K562 (cell line): ENCODE measurements around the gene BEST1. TPM values are rescaled to one million over a fixed set of nuclear protein-coding genes. Genes with fewer than 3 reads are reported as not detected.

Experiments
- ATAC-seq: fragments of 200-7000 bp; cut with Tn5 transposase; 3 replicates; pipeline ENCODE4 v1.9.1; 2020; ENCODE audit warnings: moderate library complexity
- BruUV-seq: library from RNA; stranded (reverse); fragments of 400-500 nt; replicated peaks from 2 replicates; lab custom pipeline; 2021; lab: Mats Ljungman, UMichigan
- CTCF ChIA-PET: fragments of 300-600 bp; formaldehyde crosslinking; extraction: SDS; loops from one replicate; lab custom pipeline; 2021; ENCODE audit warnings: low intra/inter-chr PET ratio; lab: Yijun Ruan, JAX
- POLR2A ChIA-PET: fragments of 300-600, 350-650 bp; sonication (Branson Sonifier 250); formaldehyde crosslinking; extraction: SDS; loops from one replicate; lab custom pipeline; 2021; ENCODE audit warnings: antibody characterized with exemption, inconsistent platforms; lab: Yijun Ruan, JAX
- DNase-seq, 4 experiments: peaks; one replicate each; pipeline versions ENCODE4 v3.0.0 to v3.0.0-alpha.2; 2011 to 2018; ENCODE audit warnings: low spot score in 3 of 4, mixed read lengths in 3 of 4; ENCODE audit errors: extremely low read depth in 1 of 4
- FAIRE-seq: peaks from 2 replicates; lab custom pipeline; 2011; peaks lifted over from hg19 to GRCh38; lab: Jason Lieb, UNC
- H2AFZ ChIP-seq: 2 replicates; pipeline ENCODE4 v1.6.0; 2011; ENCODE audit warnings: low read depth, low read length, control low read depth, inconsistent platforms
- H3K27ac ChIP-seq: fragments of 200-600 bp; 3 replicates; pipeline ENCODE4 v1.8.0; 2011; ENCODE audit warnings: low read depth, mild to moderate bottlenecking, control low read depth, inconsistent platforms, low read length, moderate library complexity, mixed read lengths; ENCODE audit errors: extremely low read depth
- H3K27me3 ChIP-seq, 2 experiments: fragments of 300-600 bp in 1 of 2; 2 replicates in 1 of 2; 3 replicates in 1 of 2; pipeline versions ENCODE4 v1.6.0 to v1.8.0; 2011; ENCODE audit warnings: inconsistent platforms in 2 of 2, low read length in 2 of 2, mild to moderate bottlenecking in 1 of 2, mixed read lengths in 1 of 2, moderate library complexity in 1 of 2; ENCODE audit not compliant: control insufficient read depth in 2 of 2, insufficient read depth in 2 of 2
- H3K36me3 ChIP-seq: fragments of 300-600 bp; 3 replicates; pipeline ENCODE4 v1.8.0; 2011; ENCODE audit warnings: mild to moderate bottlenecking, low read length, inconsistent platforms; ENCODE audit not compliant: control insufficient read depth, insufficient read depth
- H3K4me1 ChIP-seq, 2 experiments: fragments of 200-600 bp in 1 of 2; replicated peaks in 1 of 2; 2 replicates in 1 of 2; 3 replicates in 1 of 2; pipeline versions ENCODE4 v1.5.1 to v1.8.0; 2011; ENCODE audit warnings: inconsistent platforms in 2 of 2, low read length in 2 of 2, mild to moderate bottlenecking in 1 of 2, mixed read lengths in 1 of 2, moderate library complexity in 1 of 2; ENCODE audit not compliant: control insufficient read depth in 2 of 2, insufficient read depth in 2 of 2
- H3K4me2 ChIP-seq: 2 replicates; pipeline ENCODE4 v1.6.1; 2011; ENCODE audit warnings: low read length, control low read depth, inconsistent platforms, mixed read lengths; ENCODE audit not compliant: insufficient read depth
- H3K4me3 ChIP-seq: fragments of 200-600 bp; sonication (generic), shearing (Covaris generic); 2 replicates; pipeline ENCODE4 v1.5.1; 2016; ENCODE audit warnings: control low read depth, inconsistent platforms
- H3K79me2 ChIP-seq: fragments of 200-600 bp; 3 replicates; pipeline ENCODE4 v1.8.0; 2011; ENCODE audit warnings: low read length, inconsistent platforms; ENCODE audit not compliant: control insufficient read depth, insufficient read depth
- H3K9ac ChIP-seq, 2 experiments: 2 replicates each; pipeline versions ENCODE4 v1.6.0 to v1.6.1; 2011; ENCODE audit warnings: low read depth in 2 of 2, low read length in 2 of 2, control low read depth in 1 of 2, inconsistent platforms in 1 of 2, mild to moderate bottlenecking in 1 of 2, mixed read lengths in 1 of 2; ENCODE audit not compliant: insufficient read depth in 1 of 2
- H3K9me1 ChIP-seq: one replicate; pipeline ENCODE4 v1.6.0; 2011; ENCODE audit warnings: inconsistent platforms, mild to moderate bottlenecking, low read length, moderate library complexity; ENCODE audit not compliant: control insufficient read depth, insufficient read depth
- H3K9me3 ChIP-seq: replicated peaks from 2 replicates; pipeline ENCODE4 v1.5.1; 2011; ENCODE audit warnings: low read depth, low read length, inconsistent platforms; ENCODE audit not compliant: control insufficient read depth, insufficient read depth
- H4K20me1 ChIP-seq: replicated peaks from 2 replicates; pipeline ENCODE4 v1.6.1; 2011; ENCODE audit warnings: low read length, inconsistent platforms, mixed read lengths; ENCODE audit not compliant: control insufficient read depth, insufficient read depth
- DDX20 ChIP-seq: fragments of 450-650 bp; IDR thresholded peaks from 2 replicates; pipeline ENCODE4 v1.6.1; 2016; ENCODE audit warnings: missing genetic modification characterization, low read depth, mild to moderate bottlenecking, missing compliant biosample characterization, moderate library complexity
- NR0B1 ChIP-seq: fragments of 450-650 bp; IDR thresholded peaks from one replicate; pipeline ENCODE4 v1.6.1; 2018; ENCODE audit warnings: mild to moderate bottlenecking, moderate library complexity; ENCODE audit not compliant: partially characterized antibody
- POLR2G ChIP-seq: fragments of 200-400 bp; formaldehyde crosslinking; IDR thresholded peaks from 2 replicates; pipeline ENCODE4 v1.6.1; 2017; ENCODE audit warnings: low read depth, mild to moderate bottlenecking, antibody characterized with exemption, low read length, moderate library complexity
- RBFOX2 ChIP-seq: fragments of 200-400 bp; formaldehyde crosslinking; IDR thresholded peaks from 2 replicates; pipeline ENCODE4 v1.6.1; 2017; ENCODE audit warnings: low read depth, mild to moderate bottlenecking, low read length, moderate library complexity
- ZBTB7A ChIP-seq: IDR thresholded peaks from 2 replicates; pipeline ENCODE4 v1.6.1; 2011; ENCODE audit warnings: low read depth, mild to moderate bottlenecking, low read length, moderate library complexity, borderline replicate concordance; ENCODE audit not compliant: control insufficient read depth
- WGBS: fragments of 100-300 bp; shearing (Covaris generic); methylation state at CpG from one replicate; pipeline ENCODE4 v1.1.6; 2016; ENCODE audit warnings: low coverage, mixed read lengths; ENCODE audit not compliant: insufficient coverage; ENCODE audit errors: missing lambda C conversion rate; 5-methylcytosine and 5-hydroxymethylcytosine counted together
- in situ Hi-C: fragments of 300-500 bp; cut with MboI; formaldehyde crosslinking; loops from 4 replicates; pipeline ENCODE4 v1.15.0; 2018; ENCODE audit warnings: inconsistent platforms, mixed read lengths
- intact Hi-C: fragments of 100-400 bp; cut with micrococcal nuclease; formaldehyde crosslinking; loops from 2 replicates; pipeline ENCODE4 v1.14.2; 2022
- polyA plus RNA-seq, 8 experiments: library from polyadenylated mRNA; depleted of rRNA in 4 of 8; stranded (reverse) in 5 of 8; unstranded in 3 of 8; fragments of >200 nt; fragmentation: Nextera tagmentation in 2 of 8; fragmentation: Illumina TruSeq in 1 of 8; extraction: Ambion mirVana in 2 of 8; extraction: Trizol in 1 of 8; gene quantifications; 2 replicates each; pipeline versions ENCODE4 v1.2.1 to v1.2.3, GENCODE V29; 2011 to 2014; ENCODE audit warnings: inconsistent platforms in 1 of 8, missing spikeins in 1 of 8
- total RNA-seq, 7 experiments: library from RNA; depleted of rRNA in 6 of 7; stranded (reverse); fragments of >200 nt in 6 of 7; fragmentation: Illumina TruSeq in 2 of 7; extraction: Trizol in 2 of 7; gene quantifications; 2 replicates each; pipeline versions ENCODE4 v1.2.1 to v1.2.3, GENCODE V29; 2011 to 2021; ENCODE audit warnings: low replicate concordance in 1 of 7

The BEST1 gene
- total and polyA plus RNA-seq, 9 of the 15 experiments (the other 6 are each of a cell fraction or from before 2014, with no cell fraction given), result 0.07 to 1.3 (median 0.40) TPM

GRCh38 chr11:61955422-61956135 lies 5.4 kb downstream of the BEST1 start:
- H3K9me1 ChIP-seq, result no peaks in the 10 kb centered on the region
- in situ Hi-C loops, result no loop called here
- no peaks in the 10 kb centered on the region for H3K36me3 ChIP-seq
- H4K20me1 ChIP-seq, result no peaks in the 10 kb centered on the region
- no TSS peak for BruUV-seq
- no peak for ATAC-seq
- POLR2A ChIA-PET, result interaction anchor here (0.6 to 14.1 kb wide), 3 partner anchors 8 to 176 kb away, joined by 3 to 327 read pairs (median 3); partner anchors contain the start of gene FTH1
- peak in 2 of 4 experiments; percentile 7 to 31 for DNase-seq
- H3K27me3 ChIP-seq, result no peaks in the 10 kb centered on the region
- no peak for FAIRE-seq
- H3K4me1 ChIP-seq, result peaks cover 30 to 31% of the 10 kb centered on the region in 2 experiments
- intact Hi-C loops, result no loop called here
- no peak overlapping the region for H3K4me3 ChIP-seq
- H3K4me2 ChIP-seq, result no peak overlapping the region
- CTCF ChIA-PET, result no interaction called here
- H3K27ac ChIP-seq, result no peak overlapping the region
- peak overlapping the region in 1 of 2 experiments; percentile 67; a peak in 1 of 4 replicates for H3K9ac ChIP-seq
- 81% methylated on average over 39 of the region's 56 CpGs for WGBS
- no peaks in the 10 kb centered on the region for H3K79me2 ChIP-seq
- no peaks in the 10 kb centered on the region for H3K9me3 ChIP-seq
- 0 out of 2 replicates have a peak overlapping the region, but pooled peaks have one; percentile 69 for H2AFZ ChIP-seq
- TF ChIP-seq RBFOX2 (0 out of 2 replicates have a peak, but pooled peaks have one; percentile 22), ZBTB7A (0 out of 2 replicates have a peak, but pooled peaks have one; percentile 23), NR0B1 (no peak), DDX20 (tag) (no peak), POLR2G (peak; percentile 31; the same call in 1 of the 2 replicates)
